Measurements from ENCODE around the gene ATXN1. TPM values are rescaled to one million over a fixed set of nuclear protein-coding genes. Genes with fewer than 3 reads are reported as not detected.
"Not testable (repeated sequence)": the region's sequence is repeated elsewhere in the genome, so short reads cannot be mapped to it uniquely, and the experiment has no call there.

Gene ATXN1
- total RNA-seq, 4 donors from 2014 or later = 38.7 to 78.3 (median 62.6) TPM

DNA sequence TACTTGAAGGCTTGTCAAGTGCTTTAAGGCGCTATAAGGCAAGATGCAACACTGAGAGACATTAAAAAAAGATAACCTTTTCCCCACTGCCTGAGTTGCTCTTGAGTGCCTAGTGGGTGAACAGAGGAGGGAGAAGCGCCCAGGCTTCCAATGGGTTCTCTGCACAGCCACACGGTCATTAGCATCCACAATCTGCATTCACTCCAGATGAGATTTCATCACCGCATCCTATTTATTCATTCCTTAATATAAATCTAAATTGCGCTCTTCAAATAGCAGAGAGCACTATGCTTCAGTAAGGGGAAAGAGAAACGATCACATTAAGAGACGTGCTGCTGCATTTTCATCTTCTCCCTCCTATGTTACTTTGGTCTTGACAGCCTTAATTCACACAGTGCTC is 219.2 kb downstream of the ATXN1 start:
- H3K36me3 ChIP-seq = no peaks in the 10 kb centered on the region
- no peak overlapping the region for H3K4me3 ChIP-seq
- peak overlapping the region in 2 of 4 donors; percentile 11 to 52 for H3K27ac ChIP-seq
- peaks cover 0 to 49% (median 0%) of the 10 kb centered on the region in 3 donors for H3K4me1 ChIP-seq
- 83 to 94% methylated on average over 3 to 6 of the region's 7 CpGs for WGBS, 2 donors (ENCODE audit: low coverage in 1 of 2)
- H3K9me3 ChIP-seq = no peaks in the 10 kb centered on the region
- no peaks in the 10 kb centered on the region for H3K27me3 ChIP-seq
- no peak for ATAC-seq
- TF ChIP-seq, protein P1, sequence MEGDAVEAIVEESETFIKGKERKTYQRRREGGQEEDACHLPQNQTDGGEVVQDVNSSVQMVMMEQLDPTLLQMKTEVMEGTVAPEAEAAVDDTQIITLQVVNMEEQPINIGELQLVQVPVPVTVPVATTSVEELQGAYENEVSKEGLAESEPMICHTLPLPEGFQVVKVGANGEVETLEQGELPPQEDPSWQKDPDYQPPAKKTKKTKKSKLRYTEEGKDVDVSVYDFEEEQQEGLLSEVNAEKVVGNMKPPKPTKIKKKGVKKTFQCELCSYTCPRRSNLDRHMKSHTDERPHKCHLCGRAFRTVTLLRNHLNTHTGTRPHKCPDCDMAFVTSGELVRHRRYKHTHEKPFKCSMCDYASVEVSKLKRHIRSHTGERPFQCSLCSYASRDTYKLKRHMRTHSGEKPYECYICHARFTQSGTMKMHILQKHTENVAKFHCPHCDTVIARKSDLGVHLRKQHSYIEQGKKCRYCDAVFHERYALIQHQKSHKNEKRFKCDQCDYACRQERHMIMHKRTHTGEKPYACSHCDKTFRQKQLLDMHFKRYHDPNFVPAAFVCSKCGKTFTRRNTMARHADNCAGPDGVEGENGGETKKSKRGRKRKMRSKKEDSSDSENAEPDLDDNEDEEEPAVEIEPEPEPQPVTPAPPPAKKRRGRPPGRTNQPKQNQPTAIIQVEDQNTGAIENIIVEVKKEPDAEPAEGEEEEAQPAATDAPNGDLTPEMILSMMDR (IDR thresholded peaks at IDR 0.05) = no peak
- TF ChIP-seq POLR2AphosphoS5 (IDR thresholded peaks at IDR 0.05) (no peak), POLR2A (IDR thresholded peaks at IDR 0.05) (no peak), EP300 (IDR thresholded peaks at IDR 0.05) (no peak)

DNA sequence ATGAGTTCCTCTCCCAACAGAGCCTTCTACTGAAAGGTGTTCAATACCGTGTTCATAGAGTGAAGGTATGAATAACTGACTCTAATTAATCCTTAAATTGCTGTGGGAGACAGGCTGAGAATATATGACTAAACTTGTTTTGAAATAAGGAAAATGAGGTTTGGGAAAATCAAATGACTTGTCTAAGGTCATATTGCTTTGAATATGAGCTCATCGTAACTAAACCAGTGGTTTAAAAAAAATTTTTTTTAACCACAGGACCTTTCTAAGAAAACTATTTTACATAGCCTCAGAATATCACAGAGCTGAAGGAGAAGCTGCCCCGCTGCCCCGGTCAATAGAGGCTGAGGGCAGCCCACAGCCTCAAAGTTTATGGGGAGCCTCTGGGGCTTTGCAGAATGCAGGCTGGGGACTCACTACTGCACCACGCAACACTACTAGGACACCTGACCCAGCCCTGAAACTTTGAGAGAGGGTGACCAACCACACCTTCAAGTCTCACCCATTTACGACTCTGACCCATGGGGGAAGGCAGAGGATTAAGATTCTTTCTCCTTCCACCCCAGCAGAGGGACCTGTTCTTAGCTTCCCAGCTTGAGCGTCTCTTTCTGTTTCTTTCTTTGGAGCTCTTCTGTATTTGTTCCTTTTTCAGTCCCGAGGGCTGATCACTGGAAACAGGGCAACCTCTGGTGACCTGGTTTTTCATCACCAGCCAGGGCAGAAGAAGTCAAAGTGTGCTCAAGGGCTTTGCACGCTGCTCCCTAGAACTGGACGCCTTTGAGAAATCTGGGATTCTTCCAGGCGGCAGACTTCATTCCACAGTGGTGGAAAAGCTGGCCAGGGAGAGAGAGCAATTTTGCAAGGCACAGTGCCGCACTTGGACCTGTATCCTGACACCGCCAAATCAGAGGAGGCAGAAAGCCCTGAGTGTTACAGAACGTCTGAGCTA is 220.2 kb downstream of the ATXN1 start:
- H3K9me3 ChIP-seq = no peaks in the 10 kb centered on the region
- 53 to 100% methylated on average over 4 to 13 of the region's 14 CpGs for WGBS, 2 donors (ENCODE audit: low coverage in 1 of 2)
- peaks cover 0 to 47% (median 0%) of the 10 kb centered on the region in 3 donors for H3K4me1 ChIP-seq
- no peaks in the 10 kb centered on the region for H3K36me3 ChIP-seq
- peak; percentile 61 for ATAC-seq
- H3K4me3 ChIP-seq = no peak overlapping the region
- peak; percentile 23 for TF ChIP-seq POLR2AphosphoS5 (IDR thresholded peaks at IDR 0.05)
- TF ChIP-seq EP300 (IDR thresholded peaks at IDR 0.05) = no peak
- TF ChIP-seq, protein P1 (IDR thresholded peaks at IDR 0.05) = peak in 1 of 4 experiments; percentile 27
- TF ChIP-seq POLR2A (IDR thresholded peaks at IDR 0.05) = no peak
- no peaks in the 10 kb centered on the region for H3K27me3 ChIP-seq
- peak overlapping the region in 2 of 4 donors; percentile 11 to 52 for H3K27ac ChIP-seq

DNA sequence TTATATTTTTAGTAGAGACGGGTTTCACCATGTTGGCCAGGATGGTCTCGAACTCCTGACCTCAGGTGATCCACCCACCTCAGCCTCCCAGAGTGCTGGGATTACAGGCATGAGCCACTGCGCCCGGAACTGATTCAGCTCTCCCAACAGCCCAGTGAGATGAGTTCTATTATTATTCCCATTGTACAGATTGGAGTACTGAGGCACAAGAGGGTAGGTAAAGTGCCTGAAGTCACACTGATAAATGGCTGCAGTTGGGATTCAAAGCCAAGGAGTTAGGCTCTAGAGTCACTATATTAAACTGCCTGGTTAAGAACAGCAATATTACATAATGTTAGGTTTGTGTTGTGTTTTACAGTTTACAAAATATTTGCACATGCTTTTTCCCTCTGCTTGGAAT is 220.9 kb downstream of the ATXN1 start:
- H3K4me1 ChIP-seq = peaks cover 0 to 42% (median 0%) of the 10 kb centered on the region in 3 donors
- not testable (repeated sequence) for H3K4me3 ChIP-seq, ATAC-seq, H3K36me3 ChIP-seq, H3K27ac ChIP-seq, H3K27me3 ChIP-seq, H3K9me3 ChIP-seq
- WGBS, 2 donors (ENCODE audit: low coverage in 1 of 2) = 73% methylated on average over 3 of the region's 4 CpGs; no CpG with 5 or more reads in 1 of the 2 donors

DNA sequence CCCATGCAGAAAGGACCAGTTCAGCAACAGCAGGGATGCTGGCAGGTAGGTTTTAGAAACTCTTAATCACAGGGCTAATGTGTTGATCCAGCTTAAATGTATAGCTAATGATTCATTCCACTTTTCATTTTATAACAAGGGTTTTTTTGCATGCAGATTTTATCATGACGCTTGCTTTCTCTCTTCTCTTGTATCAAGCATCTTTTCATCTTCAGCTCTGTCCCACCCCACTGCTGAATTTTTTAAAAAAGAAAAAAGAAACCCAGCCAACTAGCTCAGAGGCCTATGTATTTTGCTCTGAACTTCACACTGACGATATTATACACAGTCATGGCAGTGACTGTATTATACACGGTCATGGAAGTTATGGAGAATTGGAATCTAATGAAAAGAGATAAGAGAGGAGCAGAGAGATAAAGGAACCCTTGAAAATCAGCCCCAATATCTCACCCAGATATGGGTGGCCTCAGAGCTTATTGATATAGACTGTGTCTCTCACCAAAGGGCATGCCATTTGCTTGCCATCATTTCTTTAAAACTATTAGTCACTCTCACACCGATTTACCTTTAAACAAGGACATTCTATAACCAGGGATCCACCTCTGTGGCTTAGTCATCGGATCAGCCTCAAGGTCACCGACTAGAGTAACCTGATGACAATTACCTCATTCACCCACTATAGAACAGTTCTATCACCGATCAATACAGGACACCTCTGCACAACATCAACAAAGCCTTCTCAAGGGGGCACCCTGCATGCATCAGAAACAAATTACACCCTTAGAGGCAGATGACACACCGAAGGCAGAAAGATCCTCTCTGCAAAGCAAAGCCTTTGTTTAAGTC is 222.0 kb downstream of the ATXN1 start:
- TF ChIP-seq POLR2AphosphoS5 (IDR thresholded peaks at IDR 0.05) (no peak), EP300 (IDR thresholded peaks at IDR 0.05) (no peak), POLR2A (IDR thresholded peaks at IDR 0.05) (no peak)
- TF ChIP-seq, protein P1 (IDR thresholded peaks at IDR 0.05) = no peak
- H3K27ac ChIP-seq = no peak overlapping the region
- no peak overlapping the region for H3K4me3 ChIP-seq
- WGBS, 2 donors (ENCODE audit: low coverage in 1 of 2) = 78 to 83% methylated on average over 5 to 6 of the region's 8 CpGs
- ATAC-seq = no peak
- H3K36me3 ChIP-seq = no peaks in the 10 kb centered on the region
- no peaks in the 10 kb centered on the region for H3K27me3 ChIP-seq
- H3K4me1 ChIP-seq = peaks cover 0 to 31% (median 0%) of the 10 kb centered on the region in 3 donors
- no peaks in the 10 kb centered on the region for H3K9me3 ChIP-seq

DNA sequence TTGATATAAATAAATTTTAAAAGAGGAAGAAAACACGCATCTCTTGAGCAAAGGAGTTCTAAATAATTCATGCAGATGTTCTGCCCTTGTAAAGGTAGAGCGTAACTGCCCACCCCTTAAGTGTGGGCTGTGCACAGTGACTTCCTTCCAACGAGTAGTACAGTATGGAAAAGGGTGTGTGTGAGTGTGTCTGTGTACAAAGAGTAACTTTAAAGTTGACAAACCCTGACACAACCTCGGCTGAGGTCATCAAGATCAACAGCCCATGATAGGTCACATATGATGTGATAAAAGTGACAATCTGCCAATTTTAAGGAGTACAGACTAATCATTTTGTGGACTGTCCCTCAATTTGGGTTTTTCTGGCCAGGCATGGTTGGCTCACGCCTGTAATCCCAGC is 225.7 kb downstream of the ATXN1 start:
- no peaks in the 10 kb centered on the region for H3K27me3 ChIP-seq
- H3K27ac ChIP-seq = no peak overlapping the region
- H3K4me3 ChIP-seq = no peak overlapping the region
- TF ChIP-seq, protein P1 (IDR thresholded peaks at IDR 0.05) = no peak
- TF ChIP-seq POLR2AphosphoS5 (IDR thresholded peaks at IDR 0.05) = no peak
- TF ChIP-seq EP300 (IDR thresholded peaks at IDR 0.05) = no peak
- no peak for TF ChIP-seq POLR2A (IDR thresholded peaks at IDR 0.05)
- ATAC-seq = no peak
- H3K4me1 ChIP-seq = no peaks in the 10 kb centered on the region
- 89 to 90% methylated on average over 3 to 5 of the region's 5 CpGs for WGBS, 2 donors (ENCODE audit: low coverage in 1 of 2)
- no peaks in the 10 kb centered on the region for H3K9me3 ChIP-seq
- no peaks in the 10 kb centered on the region for H3K36me3 ChIP-seq

Data from gastroesophageal sphincter (tissue), 4 donors.